Medulla oblongata (tissue), 1 donor: ENCODE results near the gene ZCCHC3.
"Not testable (repeated sequence)": the region's sequence is repeated elsewhere in the genome, so short reads cannot be mapped to it uniquely, and the experiment has no call there.

ENCODE experiments used
- DNase-seq: peaks from one replicate; pipeline ENCODE4 v3.0.0-alpha.2; 2015; ENCODE audit errors: extremely low spot score

ZCCHC3 gene

DNA sequence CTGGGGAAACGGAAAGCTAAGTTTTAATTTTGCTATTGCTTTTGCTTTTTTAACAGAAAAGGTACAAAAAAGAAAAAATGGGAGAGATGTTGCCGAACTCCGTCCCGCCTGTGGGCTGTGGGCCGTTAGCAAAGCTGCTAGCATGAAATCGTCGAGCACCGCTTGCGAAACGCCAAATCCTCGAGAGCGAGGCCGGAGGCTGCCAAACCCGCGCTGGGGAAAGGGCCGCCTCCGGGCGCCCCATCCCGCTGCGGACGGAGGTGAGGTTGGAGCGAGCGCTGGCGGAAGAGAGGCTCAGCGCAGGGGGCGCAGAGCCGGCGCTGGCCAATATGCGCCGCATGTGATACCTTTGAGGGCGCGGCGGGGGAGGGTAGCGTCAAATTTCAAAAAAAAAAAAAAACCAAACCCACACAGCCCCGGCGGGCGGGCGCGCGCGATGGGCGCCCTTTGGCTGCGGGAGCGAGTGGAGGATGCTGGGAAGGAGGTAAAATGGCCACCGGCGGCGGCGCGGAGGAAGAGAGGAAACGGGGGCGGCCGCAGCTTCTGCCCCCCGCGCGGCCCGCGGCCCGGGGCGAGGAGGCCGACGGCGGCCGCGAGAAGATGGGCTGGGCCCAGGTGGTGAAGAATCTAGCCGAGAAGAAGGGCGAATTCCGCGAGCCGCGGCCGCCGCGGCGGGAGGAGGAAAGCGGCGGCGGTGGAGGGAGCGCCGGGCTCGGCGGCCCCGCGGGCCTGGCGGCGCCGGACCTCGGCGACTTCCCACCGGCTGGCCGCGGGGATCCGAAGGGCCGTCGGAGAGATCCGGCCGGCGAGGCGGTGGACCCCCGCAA, at the start of gene ZCCHC3:
TSS of gene ZCCHC3 (plus strand) at position 473 of the 827 bp plus-strand sequence. CDS start at position 490, 17 bp downstream.
- DNase-seq: peak; percentile 79

DNA sequence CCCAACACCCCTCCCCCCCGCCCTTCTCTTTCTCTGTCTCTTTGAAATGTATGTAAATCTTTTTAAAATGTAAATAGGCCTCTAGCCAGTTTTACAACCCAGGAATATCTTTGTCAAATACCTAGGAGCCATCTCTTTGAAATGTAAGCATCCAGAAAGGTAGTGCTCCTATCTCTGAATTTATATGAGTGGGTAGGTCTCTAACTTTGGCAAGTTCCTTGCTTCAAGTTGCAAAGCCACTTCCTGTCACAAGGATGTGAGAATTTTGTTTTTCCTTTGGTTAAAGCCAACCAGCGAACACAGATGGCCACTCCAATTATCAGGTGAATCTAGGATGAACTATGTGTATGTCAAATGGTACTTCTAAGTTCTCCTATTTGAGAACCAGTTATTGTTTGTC, 46.0 kb upstream of the ZCCHC3 start:
- no peak for DNase-seq

GRCh38 chr20:252801-253200, 44.6 kb upstream of the ZCCHC3 start:
- no peak for DNase-seq

DNA sequence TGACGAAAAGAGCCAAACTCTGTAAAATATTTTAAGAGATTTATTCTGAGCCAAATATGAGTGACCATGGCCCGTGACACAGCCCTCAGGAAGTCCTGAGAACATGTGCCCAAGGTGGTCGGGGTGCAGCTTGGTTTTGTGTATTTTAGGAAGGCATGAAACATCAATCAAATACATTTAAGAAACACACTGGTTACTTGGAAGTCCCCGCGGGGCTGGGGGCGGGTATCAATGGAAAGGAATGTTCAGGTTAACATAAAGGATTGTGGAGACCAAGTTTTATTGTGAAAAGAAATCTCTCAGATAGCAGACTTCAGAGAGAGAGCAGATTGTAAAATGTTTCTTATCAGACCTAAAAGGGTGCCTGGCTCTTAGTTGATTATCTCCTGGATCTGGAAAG, 43.9 kb upstream of the ZCCHC3 start:
- DNase-seq: not testable (repeated sequence)

- DNase-seq: no peak
Measured at GRCh38 chr20:257419-257818, 40.0 kb upstream of the ZCCHC3 start, which contains the start of gene DEFB132. Gene DEFB132 (plus strand): TSS chr20:257724. CDS start chr20:257779, 55 bp downstream.

GRCh38 chr20:258269-258858, 39.0 kb upstream of the ZCCHC3 start:
- no peak for DNase-seq

- DNase-seq: no peak
Measured at GRCh38 chr20:258963-259362, 38.4 kb upstream of the ZCCHC3 start.

GRCh38 chr20:259981-260380, 37.4 kb upstream of the ZCCHC3 start:
- no peak for DNase-seq

GRCh38 chr20:263701-264100, 33.7 kb upstream of the ZCCHC3 start:
- no peak for DNase-seq

GRCh38 chr20:266596-267562, 30.5 kb upstream of the ZCCHC3 start:
- DNase-seq: peak; percentile 75

GRCh38 chr20:270517-270916, 26.9 kb upstream of the ZCCHC3 start:
- no peak for DNase-seq

DNA sequence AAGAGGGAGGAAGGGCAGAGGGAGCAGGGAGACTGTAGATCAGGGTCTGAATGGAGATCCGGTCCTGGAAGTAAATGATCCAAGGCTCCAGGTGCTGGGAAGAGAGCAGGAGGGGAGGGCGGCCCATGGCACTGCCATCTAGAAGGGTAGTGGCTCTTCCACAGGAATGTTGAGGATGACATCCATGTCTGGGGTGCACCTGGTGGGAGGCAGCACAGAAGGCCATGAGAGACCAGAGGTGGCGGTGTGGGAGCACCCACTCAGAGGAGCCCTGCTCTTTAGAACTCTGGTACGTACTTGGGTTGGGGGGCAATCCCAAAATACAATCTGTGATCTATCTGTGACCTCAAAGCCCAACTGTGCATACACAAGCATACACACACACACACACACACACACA, 26.3 kb upstream of the ZCCHC3 start:
- DNase-seq: no peak

DNA sequence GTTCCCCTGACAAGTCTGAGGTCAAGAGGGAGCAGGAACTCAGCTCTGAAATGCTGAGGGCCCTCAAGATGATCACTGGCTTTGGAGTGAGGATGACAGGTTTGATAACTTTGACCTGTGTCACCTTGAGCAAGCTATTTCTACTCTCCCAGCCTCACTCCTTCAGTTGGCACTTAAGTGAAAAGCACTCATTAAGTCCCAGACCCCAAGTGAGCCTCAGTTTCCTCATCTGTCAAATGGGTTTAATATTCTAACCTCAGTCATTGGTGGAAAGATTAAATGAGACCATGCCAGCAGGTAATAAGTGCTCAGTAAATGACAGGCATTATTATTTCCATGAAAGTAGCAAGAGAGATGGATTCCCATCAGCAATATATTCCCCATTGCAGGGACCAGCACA, 25.8 kb upstream of the ZCCHC3 start:
- no peak for DNase-seq

DNA sequence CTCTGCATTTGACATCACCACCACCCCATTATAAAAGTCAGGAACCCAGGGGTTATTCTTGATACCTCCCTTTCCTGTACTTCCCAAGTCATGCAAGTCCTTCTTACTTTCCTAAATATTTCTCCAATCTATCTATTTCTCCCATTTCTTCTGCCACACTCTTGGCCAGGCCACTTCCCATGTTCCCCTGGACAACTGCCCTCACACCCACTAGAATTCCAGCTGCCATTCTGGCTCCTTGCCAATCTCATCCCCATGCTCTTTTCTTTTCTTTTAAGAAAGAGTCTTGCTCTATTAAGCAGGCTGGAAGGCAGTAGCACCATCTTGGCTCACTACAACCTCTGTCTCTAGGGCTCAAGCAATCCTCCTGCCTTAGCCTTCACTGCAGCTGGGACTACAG, 24.7 kb upstream of the ZCCHC3 start:
- DNase-seq: no peak

GRCh38 chr20:273884-274283, 23.5 kb upstream of the ZCCHC3 start:
- no peak for DNase-seq

GRCh38 chr20:275791-276190, 21.6 kb upstream of the ZCCHC3 start:
- DNase-seq: no peak

GRCh38 chr20:276620-277495, 20.5 kb upstream of the ZCCHC3 start:
- no peak for DNase-seq

DNA sequence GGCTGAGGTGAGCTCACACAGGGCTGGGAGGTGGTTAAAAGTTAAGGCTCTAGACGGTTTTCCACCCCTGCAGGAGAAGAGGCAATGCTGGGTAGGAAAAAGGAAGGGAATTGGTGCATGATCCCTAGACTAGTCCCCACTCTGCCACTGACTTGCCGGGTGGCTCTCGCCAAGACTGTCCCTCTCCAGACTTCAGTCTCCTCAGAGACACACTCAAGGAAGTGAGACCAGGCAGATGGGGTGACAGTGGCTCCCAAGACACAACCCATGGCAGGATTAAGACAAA, 19.9 kb upstream of the ZCCHC3 start:
- no peak for DNase-seq

- DNase-seq: no peak
Measured at GRCh38 chr20:278181-278580, 19.2 kb upstream of the ZCCHC3 start.

DNA sequence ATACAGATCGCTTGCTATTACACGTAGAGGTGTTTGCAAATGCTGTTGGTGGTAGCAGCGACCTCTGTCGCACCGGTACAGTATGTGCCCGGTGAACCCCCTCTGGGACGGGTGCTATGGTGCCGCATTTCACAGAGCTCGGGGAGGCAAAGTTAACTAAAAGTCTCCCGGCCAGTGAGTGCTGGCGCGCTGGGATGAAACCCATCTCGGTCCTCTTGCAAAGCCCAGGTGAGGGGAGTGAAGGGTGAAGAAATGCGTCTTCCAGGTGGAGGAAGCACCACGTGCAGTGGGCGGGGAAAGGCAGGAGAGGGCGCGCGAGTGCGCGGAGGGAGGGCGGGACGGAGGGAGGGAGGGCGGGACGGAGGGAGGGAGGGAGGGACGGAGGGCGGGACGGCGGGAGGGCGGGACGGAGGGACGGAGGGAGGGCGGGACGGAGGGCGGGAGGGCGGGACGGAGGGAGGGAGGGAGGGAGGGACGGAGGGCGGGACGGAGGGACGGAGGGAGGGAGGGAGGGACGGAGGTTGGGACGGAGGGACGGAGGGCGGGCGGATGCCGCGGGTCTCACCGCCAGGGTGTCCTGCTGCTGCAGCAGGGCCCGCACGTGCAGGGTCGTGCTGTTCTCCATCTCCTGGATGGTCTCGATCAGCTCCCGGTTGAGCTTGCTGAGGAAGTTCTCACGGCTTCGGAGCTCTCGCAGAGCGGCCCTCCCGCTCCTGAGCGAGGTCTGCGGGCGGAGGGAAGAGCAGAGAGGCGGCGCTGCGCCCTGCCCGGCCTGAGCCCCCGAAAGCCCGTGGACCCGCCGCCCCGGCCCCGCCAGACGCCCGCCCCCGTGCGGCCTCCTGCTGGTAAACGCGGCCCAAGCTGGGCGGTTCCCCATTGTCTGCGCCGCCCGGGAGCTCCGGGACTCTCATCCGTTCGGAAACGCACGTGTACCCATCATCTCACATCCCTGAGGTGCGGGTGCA, 18.5 kb upstream of the ZCCHC3 start:
- DNase-seq: no peak
